Stimulated activated CD8-positive, alpha-beta memory T cell treated with anti-CD3 and anti-CD28 coated beads, Interleukin-4, amount 100 ng/mL, for 4 hours (primary cell): ENCODE results near the gene AP5S1.

ENCODE experiments used
- DNase-seq, 2 donors: peaks; one replicate each; pipeline ENCODE4 v3.0.0-alpha.2; 2020; ENCODE audit warnings: low read depth in 2 of 2, low spot score in 1 of 2

AP5S1 gene

GRCh38 chr20:3820048-3820900 is at the start of gene AP5S1:
Gene AP5S1, plus strand, starts transcription at chr20:3820547. Its CDS starts 1,571 bp downstream, at chr20:3822118.
- peak; percentile 78 to 89 for DNase-seq

GRCh38 chr20:3771552-3772058 is 48.7 kb upstream of the AP5S1 start:
- no peak for DNase-seq

GRCh38 chr20:3775457-3776108 is 44.8 kb upstream of the AP5S1 start:
- no peak for DNase-seq

- no peak for DNase-seq
These were observed 43.0 kb upstream of the AP5S1 start for GRCh38 chr20:3777381-3777715.

GRCh38 chr20:3777716-3778629 is 42.4 kb upstream of the AP5S1 start:
- no peak for DNase-seq

GRCh38 chr20:3778976-3779375 is 41.4 kb upstream of the AP5S1 start:
- DNase-seq: no peak

- DNase-seq: no peak
These were observed 39.0 kb upstream of the AP5S1 start, which contains the start of gene SPEF1 for GRCh38 chr20:3781153-3781910. Gene SPEF1, minus strand, starts transcription at chr20:3781448. Its CDS starts 161 bp downstream, at chr20:3781287.

GRCh38 chr20:3782597-3782996 is 37.8 kb upstream of the AP5S1 start:
- no peak for DNase-seq

GRCh38 chr20:3783068-3783489 is 37.3 kb upstream of the AP5S1 start:
- DNase-seq: no peak

- no peak for DNase-seq
These were observed 36.7 kb upstream of the AP5S1 start for GRCh38 chr20:3783511-3784195.

- no peak for DNase-seq
These were observed 36.0 kb upstream of the AP5S1 start for GRCh38 chr20:3784216-3784853.

- DNase-seq: no peak
These were observed 35.5 kb upstream of the AP5S1 start for GRCh38 chr20:3784863-3785239.

GRCh38 chr20:3785240-3786125 is 34.9 kb upstream of the AP5S1 start:
- DNase-seq: no peak

GRCh38 chr20:3786126-3786484 is 34.2 kb upstream of the AP5S1 start:
- no peak for DNase-seq

- DNase-seq: peak; percentile 68 to 72
These were observed 33.6 kb upstream of the AP5S1 start, which contains the start of gene CENPB for GRCh38 chr20:3786665-3787323. Gene CENPB, minus strand, starts transcription at chr20:3786740. Its CDS starts 257 bp downstream, at chr20:3786483.

- no peak for DNase-seq
These were observed 32.9 kb upstream of the AP5S1 start for GRCh38 chr20:3787324-3788014.

- no peak for DNase-seq
These were observed 31.6 kb upstream of the AP5S1 start for GRCh38 chr20:3788685-3789155.
